Mucosa of descending colon (tissue), 3 donors: ENCODE measurements around the gene TMEM53. TPM values are rescaled to one million over a fixed set of nuclear protein-coding genes. Genes with fewer than 3 reads are reported as not detected.
A peak's percentile ranks its signal among the peaks of the same experiment; 100 is the strongest.
"Not testable (repeated sequence)": the region's sequence is repeated elsewhere in the genome, so short reads cannot be mapped to it uniquely, and the experiment has no call there.

Experiments used
- ATAC-seq: fragments of 200-7000 bp; cut with Tn5 transposase; one replicate; pipeline ENCODE4 v1.9.1; 2020; ENCODE audit warnings: mild to moderate bottlenecking, moderate library complexity
- DNase-seq, 3 donors: peaks; one replicate each; pipeline ENCODE4 v3.0.0-alpha.2; 2020
- H3K36me3 ChIP-seq: fragments of 200-600 bp; one replicate; pipeline ENCODE4 v1.8.0; 2021; ENCODE audit warnings: low read depth, mild to moderate bottlenecking
- H3K4me1 ChIP-seq: fragments of 200-600 bp; one replicate; pipeline ENCODE4 v1.8.0; 2021; ENCODE audit warnings: low read depth, mild to moderate bottlenecking
- H3K4me3 ChIP-seq: fragments of 200-600 bp; one replicate; pipeline ENCODE4 v1.8.0; 2021; ENCODE audit warnings: mild to moderate bottlenecking
- H3K9me3 ChIP-seq: fragments of 200-600 bp; one replicate; pipeline ENCODE4 v1.8.0; 2021; ENCODE audit warnings: mild to moderate bottlenecking
- CTCF ChIP-seq: fragments of 200-600 bp; IDR thresholded peaks from one replicate; pipeline ENCODE4 v1.8.0; 2022; ENCODE audit warnings: antibody characterized with exemption, mild to moderate bottlenecking
- intact Hi-C, 2 donors: fragments of 100-400 bp; cut with DNase I in 1 of 2; cut with micrococcal nuclease in 1 of 2; formaldehyde crosslinking; loops; one replicate each; pipeline versions ENCODE4 v1.11.0 to v1.11.1; 2022; cut with DNase I, micrococcal nuclease
- total RNA-seq, 3 donors: library from RNA; stranded (reverse); fragmentation: NEBNext Ultra II Directional in 2 of 3; extraction: Animal tissue kit (Norgen Biotek cat#: 25700) in 2 of 3; gene quantifications; one replicate each; pipeline versions ENCODE4 v1.2.1 to v1.2.4, GENCODE V29; 2021 to 2023
- donor health status: DM: no; HTN: no; CAD: no; lungs with moderate emphysema.
- donor health status: DM: no; HTN: no; CAD: no.
- donor health status: DM: no; HTN: yes; CAD: no.

The TMEM53 gene
- total RNA-seq, 3 donors from 2014 or later = 19.3 to 46.0 (median 36.6) TPM

- TF ChIP-seq CTCF = no peak
- intact Hi-C loops = no loop called here
- Histone ChIP-seq H3K4me1 (peaks cover 15% of the 10 kb centered on the region), H3K36me3 (peaks cover 5% of the 10 kb centered on the region), H3K4me3 (no peak overlapping the region), H3K9me3 (no peaks in the 10 kb centered on the region)
- DNase-seq (no peak), ATAC-seq (no peak)
These were observed 3.3 kb downstream of the TMEM53 start for GRCh38 chr1:44670751-44671640.

- DNase-seq, H3K4me1 ChIP-seq, H3K9me3 ChIP-seq, H3K36me3 ChIP-seq, ATAC-seq, intact Hi-C loops, H3K4me3 ChIP-seq: not testable (repeated sequence)
These were observed 7.6 kb downstream of the TMEM53 start for GRCh38 chr1:44666719-44667118.

GRCh38 chr1:44664730-44665370 lies 9.4 kb downstream of the TMEM53 start:
- TF ChIP-seq CTCF = no peak
- no peak for ATAC-seq
- no peak for DNase-seq
- H3K36me3 ChIP-seq = no peaks in the 10 kb centered on the region
- H3K4me1 ChIP-seq = peaks cover 9% of the 10 kb centered on the region
- intact Hi-C loops = no loop called here
- no peaks in the 10 kb centered on the region for H3K9me3 ChIP-seq
- H3K4me3 ChIP-seq = no peak overlapping the region

GRCh38 chr1:44663417-44663816 lies 10.9 kb downstream of the TMEM53 start:
- ATAC-seq (peak; percentile 15), DNase-seq (no peak)
- H3K4me3 ChIP-seq = no peak overlapping the region
- H3K4me1 ChIP-seq = peaks cover 9% of the 10 kb centered on the region
- intact Hi-C loops = no loop called here
- H3K9me3 ChIP-seq = no peaks in the 10 kb centered on the region
- TF ChIP-seq CTCF = no peak
- no peaks in the 10 kb centered on the region for H3K36me3 ChIP-seq

- Histone ChIP-seq H3K36me3 (no peaks in the 10 kb centered on the region), H3K4me1 (peaks cover 9% of the 10 kb centered on the region), H3K9me3 (no peaks in the 10 kb centered on the region), H3K4me3 (no peak overlapping the region)
- no peak for TF ChIP-seq CTCF
- DNase-seq (no peak), ATAC-seq (no peak)
- intact Hi-C loops = no loop called here
These were observed 11.6 kb downstream of the TMEM53 start for GRCh38 chr1:44662683-44663030.
